ENCODE measurements around the gene SERINC5.
"Not testable (repeated sequence)": the region's sequence is repeated elsewhere in the genome, so short reads cannot be mapped to it uniquely, and the experiment has no call there.

Gene SERINC5

DNA sequence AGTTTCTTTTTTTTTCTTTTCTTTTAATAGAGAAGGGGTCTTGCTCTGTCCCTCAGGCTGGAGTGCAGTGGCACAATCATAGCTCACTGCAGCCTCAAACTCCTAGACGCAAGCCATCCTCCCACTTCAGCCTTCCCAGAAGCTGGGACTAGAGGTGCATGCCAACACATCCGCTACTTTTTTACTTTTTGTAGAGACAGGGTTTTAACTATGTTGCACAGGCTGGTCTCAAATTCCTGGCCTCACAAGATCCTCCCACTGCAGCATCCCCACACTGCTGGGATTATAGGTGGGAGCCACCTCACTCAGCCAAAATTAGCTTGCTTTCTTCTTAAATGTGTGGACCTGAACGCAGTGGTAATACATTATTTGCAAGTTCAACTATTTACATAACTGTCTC lies 66.1 kb downstream of the SERINC5 start:
- H3F3A ChIP-seq (ENCODE audit: insufficient read depth, low read length) = no peaks in the 10 kb centered on the region
- no peaks in the 10 kb centered on the region for H3K4me1 ChIP-seq (ENCODE audit: low read length)
- no peaks in the 10 kb centered on the region for H3K9me2 ChIP-seq (replicated peaks; ENCODE audit: insufficient read depth, low read length)
- no peak overlapping the region for H3K27ac ChIP-seq (ENCODE audit: low read length)
- no peaks in the 10 kb centered on the region for H3K79me2 ChIP-seq (ENCODE audit: low read length)
- H3K9me3 ChIP-seq (replicated peaks; ENCODE audit: insufficient read depth, low read length) = no peaks in the 10 kb centered on the region
- no peak overlapping the region for H2AFZ ChIP-seq (ENCODE audit: low read length)
- H3K9ac ChIP-seq (ENCODE audit: low read length) = no peak overlapping the region
- DNase-seq = no peak
- H3K36me3 ChIP-seq (replicated peaks; ENCODE audit: insufficient read depth, low read length) = no peaks in the 10 kb centered on the region
- H3K27me3 ChIP-seq (replicated peaks; ENCODE audit: insufficient read depth, low read length) = no peaks in the 10 kb centered on the region
- no peak overlapping the region for H3K4me2 ChIP-seq (ENCODE audit: low read depth, low read length)
- no peak overlapping the region for H3K4me3 ChIP-seq (ENCODE audit: low read length)
- no peaks in the 10 kb centered on the region for H4K20me1 ChIP-seq (ENCODE audit: insufficient read depth, low read length)
- TF ChIP-seq EZH2phosphoT487 (IDR thresholded peaks at IDR 0.05; ENCODE audit: low read length) (no peak), EZH2 (optimal IDR thresholded peaks at IDR 0.05; ENCODE audit: low read depth, low read length) (no peak)
- TF ChIP-seq, protein P1, sequence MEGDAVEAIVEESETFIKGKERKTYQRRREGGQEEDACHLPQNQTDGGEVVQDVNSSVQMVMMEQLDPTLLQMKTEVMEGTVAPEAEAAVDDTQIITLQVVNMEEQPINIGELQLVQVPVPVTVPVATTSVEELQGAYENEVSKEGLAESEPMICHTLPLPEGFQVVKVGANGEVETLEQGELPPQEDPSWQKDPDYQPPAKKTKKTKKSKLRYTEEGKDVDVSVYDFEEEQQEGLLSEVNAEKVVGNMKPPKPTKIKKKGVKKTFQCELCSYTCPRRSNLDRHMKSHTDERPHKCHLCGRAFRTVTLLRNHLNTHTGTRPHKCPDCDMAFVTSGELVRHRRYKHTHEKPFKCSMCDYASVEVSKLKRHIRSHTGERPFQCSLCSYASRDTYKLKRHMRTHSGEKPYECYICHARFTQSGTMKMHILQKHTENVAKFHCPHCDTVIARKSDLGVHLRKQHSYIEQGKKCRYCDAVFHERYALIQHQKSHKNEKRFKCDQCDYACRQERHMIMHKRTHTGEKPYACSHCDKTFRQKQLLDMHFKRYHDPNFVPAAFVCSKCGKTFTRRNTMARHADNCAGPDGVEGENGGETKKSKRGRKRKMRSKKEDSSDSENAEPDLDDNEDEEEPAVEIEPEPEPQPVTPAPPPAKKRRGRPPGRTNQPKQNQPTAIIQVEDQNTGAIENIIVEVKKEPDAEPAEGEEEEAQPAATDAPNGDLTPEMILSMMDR (IDR thresholded peaks at IDR 0.05; ENCODE audit: low read length) = no peak

DNA sequence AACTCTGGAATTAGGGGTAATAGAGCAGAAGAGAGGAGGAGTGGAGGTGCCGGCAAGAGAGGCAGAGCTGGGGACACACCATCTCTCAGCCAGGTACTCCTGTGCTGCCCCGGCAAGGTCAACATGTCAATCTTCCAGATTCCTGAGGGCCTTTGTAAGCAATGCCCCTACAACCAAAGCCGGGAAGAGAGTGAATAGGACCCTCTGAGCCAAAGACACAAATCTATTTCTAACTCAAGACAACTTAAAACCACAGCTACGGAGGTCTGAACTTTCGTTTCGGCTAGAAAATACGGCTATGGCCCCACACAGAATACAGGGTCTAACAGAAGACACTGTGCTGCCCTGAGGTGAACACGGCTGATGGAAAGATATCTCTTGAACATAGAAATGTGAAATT lies 66.6 kb downstream of the SERINC5 start:
- Histone ChIP-seq H3K4me2 (ENCODE audit: low read depth, low read length) (no peak overlapping the region), H3K9ac (ENCODE audit: low read length) (no peak overlapping the region), H3K4me3 (ENCODE audit: low read length) (no peak overlapping the region), H2AFZ (ENCODE audit: low read length) (no peak overlapping the region), H3K4me1 (ENCODE audit: low read length) (no peaks in the 10 kb centered on the region), H3F3A (ENCODE audit: insufficient read depth, low read length) (no peaks in the 10 kb centered on the region), H3K27me3 (replicated peaks; ENCODE audit: insufficient read depth, low read length) (no peaks in the 10 kb centered on the region), H4K20me1 (ENCODE audit: insufficient read depth, low read length) (no peaks in the 10 kb centered on the region), H3K9me2 (replicated peaks; ENCODE audit: insufficient read depth, low read length) (no peaks in the 10 kb centered on the region), H3K27ac (ENCODE audit: low read length) (no peak overlapping the region), H3K79me2 (ENCODE audit: low read length) (no peaks in the 10 kb centered on the region), H3K36me3 (replicated peaks; ENCODE audit: insufficient read depth, low read length) (no peaks in the 10 kb centered on the region), H3K9me3 (replicated peaks; ENCODE audit: insufficient read depth, low read length) (no peaks in the 10 kb centered on the region)
- DNase-seq = no peak
- TF ChIP-seq EZH2phosphoT487 (IDR thresholded peaks at IDR 0.05; ENCODE audit: low read length) (no peak), EZH2 (optimal IDR thresholded peaks at IDR 0.05; ENCODE audit: low read depth, low read length) (no peak)
- TF ChIP-seq, protein P1 (IDR thresholded peaks at IDR 0.05; ENCODE audit: low read length) = no peak

DNA sequence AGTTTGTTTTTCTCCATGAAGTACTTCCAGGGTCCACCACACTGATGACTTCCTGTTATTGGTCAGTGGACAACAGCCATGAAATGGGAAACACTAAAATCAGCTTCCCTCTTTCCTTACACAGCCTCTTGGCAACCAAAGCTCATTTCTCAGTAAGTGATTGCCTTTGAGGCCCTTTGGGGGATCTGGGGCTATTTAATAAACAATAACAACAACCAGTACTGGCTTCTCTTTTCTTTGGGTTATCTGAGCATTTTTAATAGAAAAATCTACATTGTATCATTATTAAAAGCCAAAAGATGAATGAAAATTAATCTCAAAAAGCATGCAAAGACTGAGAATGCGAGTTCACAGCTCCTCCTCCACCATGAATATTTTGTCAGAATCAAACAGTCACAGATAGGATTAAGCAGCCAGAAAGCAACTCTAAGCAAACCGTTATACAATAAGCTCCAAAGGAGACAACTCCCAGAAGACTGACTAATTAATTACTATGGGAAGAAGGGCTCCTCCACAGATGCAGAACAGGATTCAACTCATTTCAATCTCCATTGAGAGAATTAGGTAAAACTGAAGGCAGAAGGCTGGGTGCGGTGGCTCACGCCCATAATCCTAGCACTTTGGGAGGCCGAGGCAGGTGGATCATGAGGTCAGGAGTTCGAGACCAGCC lies 68.3 kb downstream of the SERINC5 start:
- Histone ChIP-seq H3K79me2 (ENCODE audit: low read length) (no peaks in the 10 kb centered on the region), H3K36me3 (replicated peaks; ENCODE audit: insufficient read depth, low read length) (no peaks in the 10 kb centered on the region), H3K4me3 (ENCODE audit: low read length) (no peak overlapping the region), H3K27me3 (replicated peaks; ENCODE audit: insufficient read depth, low read length) (no peaks in the 10 kb centered on the region), H2AFZ (ENCODE audit: low read length) (no peak overlapping the region), H3K9me2 (replicated peaks; ENCODE audit: insufficient read depth, low read length) (no peaks in the 10 kb centered on the region), H3F3A (ENCODE audit: insufficient read depth, low read length) (no peaks in the 10 kb centered on the region), H3K4me2 (ENCODE audit: low read depth, low read length) (no peak overlapping the region), H3K4me1 (ENCODE audit: low read length) (peaks cover 5% of the 10 kb centered on the region; the same call in 1 of the 2 replicates), H3K27ac (ENCODE audit: low read length) (no peak overlapping the region), H4K20me1 (ENCODE audit: insufficient read depth, low read length) (no peaks in the 10 kb centered on the region), H3K9me3 (replicated peaks; ENCODE audit: insufficient read depth, low read length) (no peaks in the 10 kb centered on the region), H3K9ac (ENCODE audit: low read length) (no peak overlapping the region)
- no peak for DNase-seq
- TF ChIP-seq, protein P1 (IDR thresholded peaks at IDR 0.05; ENCODE audit: low read length) = no peak
- no peak for TF ChIP-seq EZH2phosphoT487 (IDR thresholded peaks at IDR 0.05; ENCODE audit: low read length)
- TF ChIP-seq EZH2 (optimal IDR thresholded peaks at IDR 0.05; ENCODE audit: low read depth, low read length) = no peak

DNA sequence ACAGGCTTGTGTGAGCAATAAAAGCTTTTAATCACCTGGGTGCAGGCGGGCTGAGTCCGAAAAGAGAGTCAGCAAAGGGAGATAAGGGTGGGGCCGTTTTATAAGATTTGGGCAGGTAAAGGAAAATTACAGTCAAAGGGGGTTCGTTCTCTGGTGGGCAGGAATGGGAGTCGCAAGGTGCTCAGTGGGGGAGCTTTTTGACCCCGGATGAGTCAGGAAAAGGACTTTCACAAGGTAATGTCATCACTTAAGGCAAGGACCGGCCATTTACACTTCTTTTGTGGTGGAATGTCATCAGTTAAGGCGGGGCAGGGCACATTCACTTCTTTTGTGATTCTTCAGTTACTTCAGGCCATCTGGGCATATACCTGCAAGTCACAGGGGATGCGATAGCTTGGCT lies 70.3 kb downstream of the SERINC5 start:
- DNase-seq; H3K36me3 ChIP-seq (replicated peaks; ENCODE audit: insufficient read depth, low read length); H3K27me3 ChIP-seq (replicated peaks; ENCODE audit: insufficient read depth, low read length); H3K9ac ChIP-seq (ENCODE audit: low read length); H3K9me2 ChIP-seq (replicated peaks; ENCODE audit: insufficient read depth, low read length); H3K27ac ChIP-seq (ENCODE audit: low read length); H4K20me1 ChIP-seq (ENCODE audit: insufficient read depth, low read length); H3K4me3 ChIP-seq (ENCODE audit: low read length); H3K79me2 ChIP-seq (ENCODE audit: low read length); H3K4me2 ChIP-seq (ENCODE audit: low read depth, low read length); H2AFZ ChIP-seq (ENCODE audit: low read length); H3K9me3 ChIP-seq (replicated peaks; ENCODE audit: insufficient read depth, low read length): not testable (repeated sequence)
- Histone ChIP-seq H3K4me1 (ENCODE audit: low read length) (peaks cover 23% of the 10 kb centered on the region), H3F3A (ENCODE audit: insufficient read depth, low read length) (peaks cover 12% of the 10 kb centered on the region)

All from MM.1S (cell line).